A549 treated with AZD2906 at 1 μM for 4 hours (cell line): ENCODE data around the gene CENPP. TPM values are rescaled to one million over a fixed set of nuclear protein-coding genes. Genes with fewer than 3 reads are reported as not detected.

Experiments
- total RNA-seq: library from RNA; stranded (reverse); fragments of 200-300 nt; extraction: Qiagen RNA extraction; gene quantifications from 5 replicates; pipeline ENCODE4 v1.2.3, GENCODE V29; 2022

Gene CENPP
- 5.1 to 7.4 TPM (median 6.8 TPM) in 5 replicates for total RNA-seq

DNA sequence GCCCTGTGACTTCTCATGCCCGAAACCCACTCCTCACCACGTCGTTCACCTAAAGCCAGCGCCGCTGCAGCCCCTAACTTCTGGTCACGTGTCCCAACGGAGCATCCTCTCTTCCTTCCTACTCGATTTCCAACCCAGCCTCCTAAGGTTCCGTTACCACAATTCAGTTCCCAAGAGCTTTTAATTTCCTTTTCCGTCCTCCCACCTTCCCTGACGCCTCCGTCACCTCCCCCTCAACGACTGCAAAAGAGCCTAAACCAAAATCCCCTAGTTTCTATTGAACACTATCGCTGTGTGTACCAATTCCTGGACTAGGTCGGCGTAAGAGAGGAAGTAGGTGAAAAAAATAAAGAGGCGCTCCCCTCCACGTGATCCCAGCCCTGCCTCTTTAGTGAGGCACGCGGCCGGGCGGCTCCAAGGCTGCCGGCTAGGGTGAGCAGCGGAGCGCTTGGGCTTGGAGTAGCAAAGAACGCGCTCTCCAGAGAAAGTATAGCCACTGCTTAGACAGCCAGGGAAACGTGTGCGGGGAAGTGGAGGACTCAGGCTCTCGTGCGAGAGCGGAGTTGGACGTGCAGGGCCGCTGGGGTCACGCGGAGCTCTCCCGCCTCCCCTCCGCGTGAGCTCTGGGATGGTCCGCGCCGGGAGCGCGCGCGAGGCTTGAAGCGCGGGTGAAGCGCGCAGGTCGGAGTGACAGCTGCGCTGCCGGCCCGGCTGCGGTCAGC, at the start of gene CENPP, which contains the start of gene NOL8:
Gene CENPP (plus strand): TSS at position 685 of the 722 bp plus-strand sequence.
Gene NOL8 (minus strand): TSS at position 82 of the 722 bp plus-strand sequence. CDS start 1,189 bp downstream, outside the sequence.

DNA sequence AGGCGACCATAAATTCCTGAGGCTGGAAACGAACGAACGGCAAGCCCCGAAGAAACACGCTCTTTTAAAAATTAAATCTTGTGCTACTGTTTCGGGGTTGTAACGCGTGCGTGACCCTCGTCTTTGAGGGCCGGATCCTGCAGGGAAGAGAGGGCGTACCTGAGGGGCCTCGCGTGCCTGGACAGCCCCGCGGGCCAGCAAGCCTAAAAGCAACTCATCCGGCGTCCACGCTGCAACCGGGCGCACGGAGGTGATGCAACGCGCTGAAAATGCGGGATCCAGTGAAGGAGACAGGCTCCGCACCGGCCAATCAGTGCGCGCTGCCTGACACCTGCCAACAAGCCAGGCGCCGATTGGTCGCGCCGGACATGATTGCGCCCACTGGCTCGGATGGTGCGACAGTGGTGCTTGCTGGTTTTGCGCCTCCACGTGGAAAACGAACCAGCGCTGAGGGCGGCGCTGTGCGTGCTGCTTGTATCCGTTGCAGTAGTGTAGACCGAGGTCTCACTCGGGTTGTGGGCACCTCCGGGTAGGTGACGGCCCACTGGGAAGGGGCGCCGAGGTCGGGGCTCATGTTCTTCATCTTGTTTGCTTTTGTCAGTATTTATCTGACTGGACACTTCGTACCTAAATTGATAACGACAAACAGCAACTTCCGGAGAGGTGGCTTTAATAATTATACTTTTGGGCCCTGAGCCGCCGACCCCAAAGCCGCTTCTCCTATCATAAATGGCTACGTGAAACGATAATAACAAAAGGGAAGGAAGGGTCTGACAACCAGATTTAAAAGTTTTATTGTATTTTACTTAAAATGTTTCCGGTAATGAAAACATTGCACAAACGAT, 32.1 kb upstream of the CENPP start, which contains the start of gene IARS1:
Gene IARS1 (minus strand): TSS at position 246 of the 845 bp plus-strand sequence. CDS start 4,278 bp downstream, outside the sequence.

DNA sequence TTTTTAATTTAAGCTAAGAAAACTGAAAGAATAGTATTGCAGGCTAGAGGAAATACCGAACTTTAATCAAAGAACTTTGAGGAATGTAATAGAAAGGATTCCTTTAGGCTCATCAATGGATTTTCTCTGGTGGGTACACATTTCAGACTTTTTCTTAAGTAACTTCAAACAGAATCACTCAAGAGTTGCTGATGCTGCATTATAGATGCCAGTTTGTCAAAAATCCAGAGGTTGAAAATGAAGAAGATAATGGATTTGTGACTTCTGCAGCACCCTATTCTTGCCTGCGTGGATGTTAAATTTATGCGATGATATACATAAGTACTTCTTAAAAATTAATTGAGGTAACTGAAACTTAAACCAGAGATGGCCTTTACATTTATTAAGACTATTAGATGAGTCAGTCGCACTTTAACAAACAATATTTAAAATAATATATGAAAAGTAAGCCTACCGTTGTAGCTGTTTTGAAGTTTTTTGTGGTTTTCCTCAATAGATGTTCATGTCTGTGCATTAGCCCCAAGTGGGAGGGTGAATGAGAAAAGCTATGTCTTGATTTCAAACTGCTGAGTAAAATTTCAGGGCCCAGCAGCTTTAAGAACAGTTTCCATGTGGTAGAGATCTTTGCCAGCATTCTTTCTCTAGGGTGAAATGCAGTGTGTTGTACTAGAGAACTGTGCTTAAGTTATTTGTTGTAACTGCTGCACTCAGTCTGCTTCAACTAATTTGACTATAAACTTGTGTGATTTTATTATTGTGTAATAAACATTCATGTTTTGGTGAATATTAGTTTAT, 78.5 kb downstream of the CENPP start, which contains the start of gene OGN:
Gene OGN (minus strand): TSS at position 537 of the 795 bp plus-strand sequence. CDS start 1,171 bp downstream, outside the sequence.

DNA sequence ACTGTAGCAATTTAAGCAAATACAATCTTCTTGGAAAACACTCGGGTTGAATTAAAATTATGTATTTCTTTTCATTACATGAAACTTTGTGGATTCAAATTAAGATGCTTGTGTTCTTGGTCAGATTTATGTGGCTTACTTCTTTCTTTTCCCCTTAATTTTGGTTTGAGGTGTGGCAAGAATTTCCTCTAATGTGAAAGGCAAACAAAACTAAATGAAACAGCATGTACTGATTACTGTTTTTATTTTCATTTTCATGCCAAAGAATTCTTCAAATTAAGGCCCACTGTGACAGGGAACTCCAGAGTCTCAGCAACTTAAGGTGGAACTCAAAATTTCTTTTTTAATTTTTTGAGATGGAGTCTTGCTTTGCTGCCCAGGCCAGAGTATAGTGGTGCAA, 98.6 kb downstream of the CENPP start, which contains the start of gene OMD:
Gene OMD (minus strand): TSS at position 132 of the 400 bp plus-strand sequence. CDS start 6,913 bp downstream, outside the sequence.

DNA sequence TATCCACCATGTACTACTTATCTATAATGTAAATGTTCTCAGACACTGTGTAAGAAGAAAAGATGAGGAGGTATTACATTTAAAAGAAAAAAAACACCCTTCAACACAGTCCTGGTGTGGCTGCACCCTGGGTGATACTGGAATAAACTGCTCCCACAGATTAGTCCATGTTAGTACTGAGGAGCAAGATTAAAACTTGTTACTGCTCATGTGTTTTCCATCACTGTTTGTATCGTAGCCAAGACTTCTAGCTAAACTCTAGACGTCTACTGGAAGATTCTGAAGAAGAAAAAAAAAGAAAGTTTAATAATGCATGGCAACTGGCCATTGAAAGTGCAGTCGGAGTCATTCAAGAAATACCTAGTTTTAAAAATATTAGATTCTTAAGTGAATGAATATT, 156.6 kb downstream of the CENPP start, which contains the start of gene ASPN:
Gene ASPN (minus strand): TSS at position 178 of the 400 bp plus-strand sequence.

DNA sequence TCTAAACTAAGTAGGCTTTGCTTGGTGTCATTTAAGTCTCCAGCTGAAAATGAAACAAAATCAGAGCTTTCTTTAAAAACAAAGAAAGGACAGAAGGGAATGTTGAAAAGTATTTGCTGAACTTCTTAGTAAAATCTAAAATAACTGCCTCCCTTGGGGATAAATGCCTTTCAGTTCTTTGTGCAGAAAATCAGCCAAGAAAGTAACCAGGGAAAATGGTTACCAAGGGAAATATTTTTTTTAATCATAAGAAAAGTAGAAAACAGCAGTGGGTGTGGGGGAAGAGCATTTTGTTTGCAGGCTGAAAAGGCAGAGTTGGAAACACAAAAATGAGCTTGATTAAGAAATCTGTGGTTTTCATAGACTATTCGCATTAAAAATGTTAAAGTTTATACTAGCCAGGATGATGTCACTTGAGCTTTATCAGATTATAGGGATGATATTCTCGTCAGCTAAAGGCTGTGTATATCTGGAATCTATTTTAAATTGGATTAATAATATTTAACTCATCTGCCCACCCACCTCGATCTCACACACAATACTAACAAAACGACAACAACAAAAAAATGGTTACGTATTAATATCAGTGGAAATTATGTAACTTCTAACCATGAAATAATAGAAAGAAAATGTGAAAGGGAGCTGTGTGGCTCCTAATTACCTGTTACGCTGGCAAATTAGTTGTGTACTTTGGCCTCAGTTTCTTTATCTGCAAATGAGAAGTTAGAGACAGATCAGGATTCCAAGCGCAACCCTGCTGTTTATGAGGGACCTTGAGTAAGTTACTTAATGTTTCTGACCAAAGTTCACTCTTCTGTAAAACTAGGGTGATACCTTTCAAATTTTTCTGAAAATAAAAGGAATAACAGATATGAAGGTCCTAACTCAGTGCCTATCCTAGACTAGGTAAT, 210.4 kb downstream of the CENPP start, which contains the start of gene ECM2:
Gene ECM2 (minus strand): TSS at position 51 of the 911 bp plus-strand sequence. CDS start 13,124 bp downstream, outside the sequence.

Other genes with a start within 250 kb of the CENPP start
- gene SPTLC1, start 210.5 kb upstream of the CENPP start, total RNA-seq, result 54.1 to 81.4 TPM (median 61.5 TPM) in 5 replicates
- 92.6 to 123 TPM (median 98.0 TPM) in 5 replicates for gene IARS1, start 32.3 kb upstream of the CENPP start, total RNA-seq
- 26.4 to 34.3 TPM (median 27.4 TPM) in 5 replicates for gene NOL8, start 603 bp upstream of the CENPP start, total RNA-seq
- not detected in 5 replicates for gene OGN, start 78.6 kb downstream of the CENPP start, total RNA-seq
- gene OMD, start 98.5 kb downstream of the CENPP start, total RNA-seq, result not detected in 5 replicates
- not detected in 5 replicates for gene ASPN, start 156.6 kb downstream of the CENPP start, total RNA-seq
- 0.11 to 0.20 TPM (median 0.14 TPM) in 5 replicates for gene ECM2, start 210.0 kb downstream of the CENPP start, total RNA-seq